Trophoblast cell (in vitro differentiated cells and primary cell): Measurements from ENCODE around the gene NME3.

Source experiments
- DNase-seq, 2 donors: peaks; one replicate each; pipeline ENCODE4 v3.0.0-alpha.2; 2016
- H2AFZ ChIP-seq: 2 replicates; pipeline ENCODE4 v1.6.1; 2013; ENCODE audit warnings: low read length, moderate library complexity, mild to moderate bottlenecking; ENCODE audit not compliant: insufficient read depth, poor library complexity
- H2AK5ac ChIP-seq: 2 replicates; pipeline ENCODE4 v1.6.1; 2013; ENCODE audit warnings: mild to moderate bottlenecking, low read length
- H2BK120ac ChIP-seq: 2 replicates; pipeline ENCODE4 v1.6.1; 2013; ENCODE audit warnings: low read length, mild to moderate bottlenecking, moderate library complexity; ENCODE audit not compliant: insufficient read depth, poor library complexity
- H2BK12ac ChIP-seq: 2 replicates; pipeline ENCODE4 v1.6.1; 2013; ENCODE audit warnings: mild to moderate bottlenecking, low read length, moderate library complexity
- H2BK5ac ChIP-seq: 2 replicates; pipeline ENCODE4 v1.6.1; 2013; ENCODE audit warnings: low read length, low read depth, moderate library complexity, mild to moderate bottlenecking; ENCODE audit not compliant: poor library complexity
- H3K14ac ChIP-seq: 2 replicates; pipeline ENCODE4 v1.6.1; 2013; ENCODE audit warnings: mild to moderate bottlenecking, low read length
- H3K18ac ChIP-seq: 2 replicates; pipeline ENCODE4 v1.6.1; 2013; ENCODE audit warnings: mild to moderate bottlenecking, low read length
- H3K23ac ChIP-seq: 2 replicates; pipeline ENCODE4 v1.6.1; 2013; ENCODE audit warnings: low read length
- H3K27ac ChIP-seq: 2 replicates; pipeline ENCODE4 v1.5.1; 2013; ENCODE audit warnings: low read depth, mild to moderate bottlenecking, inconsistent platforms, low read length, moderate library complexity
- H3K27me3 ChIP-seq: 2 replicates; pipeline ENCODE4 v1.6.1; 2013; ENCODE audit warnings: inconsistent platforms, mild to moderate bottlenecking, low read length, moderate library complexity; ENCODE audit not compliant: insufficient read depth
- H3K36me3 ChIP-seq, 2 experiments: 1 replicate in 1 of 2; 2 replicates in 1 of 2; pipeline ENCODE4 v1.6.1; 2013; ENCODE audit warnings: low read length in 2 of 2, mild to moderate bottlenecking in 2 of 2, moderate library complexity in 1 of 2; ENCODE audit not compliant: insufficient read depth in 2 of 2, control insufficient read depth in 1 of 2
- H3K4ac ChIP-seq: 2 replicates; pipeline ENCODE4 v1.6.1; 2013; ENCODE audit warnings: low read depth, mild to moderate bottlenecking, low read length, moderate library complexity
- H3K4me1 ChIP-seq, 2 experiments: 1 replicate in 1 of 2; 2 replicates in 1 of 2; pipeline ENCODE4 v1.6.1; 2013; ENCODE audit warnings: low read length in 2 of 2, mild to moderate bottlenecking in 2 of 2, moderate library complexity in 1 of 2; ENCODE audit not compliant: insufficient read depth in 2 of 2, control insufficient read depth in 1 of 2
- H3K4me2 ChIP-seq: 2 replicates; pipeline ENCODE4 v1.6.1; 2013; ENCODE audit warnings: inconsistent platforms, mild to moderate bottlenecking, low read length, moderate library complexity
- H3K4me3 ChIP-seq: 2 replicates; pipeline ENCODE4 v1.5.1; 2013; ENCODE audit warnings: mild to moderate bottlenecking, low read depth, low read length, inconsistent platforms
- H3K79me1 ChIP-seq: one replicate; pipeline ENCODE4 v1.6.1; 2013; ENCODE audit warnings: low read length
- H3K79me2 ChIP-seq: 2 replicates; pipeline ENCODE4 v1.6.1; 2013; ENCODE audit warnings: low read length, mild to moderate bottlenecking; ENCODE audit not compliant: control insufficient read depth, insufficient read depth, poor library complexity
- H3K9ac ChIP-seq: 2 replicates; pipeline ENCODE4 v1.6.1; 2013; ENCODE audit warnings: mild to moderate bottlenecking, low read length
- H3K9me3 ChIP-seq: 2 replicates; pipeline ENCODE4 v1.6.1; 2013; ENCODE audit warnings: low read depth, mild to moderate bottlenecking, control low read depth, inconsistent platforms, low read length; ENCODE audit not compliant: insufficient read depth
- H4K12ac ChIP-seq: 2 replicates; pipeline ENCODE4 v1.6.1; 2013; ENCODE audit warnings: low read depth, mild to moderate bottlenecking, low read length, moderate library complexity
- H4K8ac ChIP-seq: 2 replicates; pipeline ENCODE4 v1.6.1; 2013; ENCODE audit warnings: low read depth, mild to moderate bottlenecking, low read length, moderate library complexity
- H4K91ac ChIP-seq: one replicate; pipeline ENCODE4 v1.6.1; 2013; ENCODE audit warnings: low read depth, mild to moderate bottlenecking, low read length, moderate library complexity
- WGBS: extraction: QIAGEN DNeasy Blood & Tissue Kit; methylation state at CpG from one replicate; pipeline ENCODE4 v1.1.7; 2013; ENCODE audit warnings: missing lambda C conversion rate; ENCODE audit not compliant: insufficient read length, insufficient coverage; ENCODE audit errors: extremely low coverage; 5-methylcytosine and 5-hydroxymethylcytosine counted together

The NME3 gene

GRCh38 chr16:1788095-1788707, 16.9 kb upstream of the NME3 start:
- Histone ChIP-seq H3K4me1 (peaks cover 0 to 5% of the 10 kb centered on the region in 2 experiments), H3K4ac (no peak overlapping the region), H3K79me2 (peaks cover 2% of the 10 kb centered on the region), H4K12ac (no peak overlapping the region), H3K27me3 (no peaks in the 10 kb centered on the region), H3K27ac (no peak overlapping the region), H4K91ac (no peak overlapping the region), H2BK5ac (no peak overlapping the region), H3K18ac (no peak overlapping the region), H3K9me3 (no peaks in the 10 kb centered on the region), H3K4me3 (no peak overlapping the region), H2BK12ac (no peak overlapping the region), H4K8ac (no peak overlapping the region), H3K4me2 (no peak overlapping the region), H3K14ac (no peak overlapping the region), H2AK5ac (no peak overlapping the region), H2BK120ac (no peak overlapping the region), H2AFZ (no peak overlapping the region), H3K36me3 (peaks cover 63 to 67% of the 10 kb centered on the region in 2 experiments), H3K79me1 (no peaks in the 10 kb centered on the region), H3K23ac (no peak overlapping the region), H3K9ac (no peak overlapping the region)
- WGBS = no CpG with 5 or more reads among the region's 38 CpGs
- no peak for DNase-seq

- H4K12ac ChIP-seq = no peak overlapping the region
- no CpG with 5 or more reads among the region's 44 CpGs for WGBS
- no peak overlapping the region for H3K9ac ChIP-seq
- H3K4me3 ChIP-seq = no peak overlapping the region
- H3K79me1 ChIP-seq = no peaks in the 10 kb centered on the region
- H4K91ac ChIP-seq = no peak overlapping the region
- no peak overlapping the region for H3K4ac ChIP-seq
- no peak overlapping the region for H3K27ac ChIP-seq
- H3K36me3 ChIP-seq = peaks cover 63 to 65% of the 10 kb centered on the region in 2 experiments
- no peak overlapping the region for H3K4me2 ChIP-seq
- H2BK120ac ChIP-seq = no peak overlapping the region
- H3K79me2 ChIP-seq = peaks cover 2% of the 10 kb centered on the region
- DNase-seq = no peak
- H2AK5ac ChIP-seq = no peak overlapping the region
- H2BK12ac ChIP-seq = no peak overlapping the region
- no peak overlapping the region for H3K18ac ChIP-seq
- H3K23ac ChIP-seq = no peak overlapping the region
- H3K4me1 ChIP-seq = peaks cover 0 to 5% of the 10 kb centered on the region in 2 experiments
- H3K9me3 ChIP-seq = no peaks in the 10 kb centered on the region
- no peak overlapping the region for H3K14ac ChIP-seq
- H3K27me3 ChIP-seq = no peaks in the 10 kb centered on the region
- H2AFZ ChIP-seq = no peak overlapping the region
- no peak overlapping the region for H2BK5ac ChIP-seq
- no peak overlapping the region for H4K8ac ChIP-seq
Measured at GRCh38 chr16:1787322-1788094, 16.2 kb upstream of the NME3 start.

- no peak overlapping the region for H3K4ac ChIP-seq
- H2AK5ac ChIP-seq = no peak overlapping the region
- H3K79me1 ChIP-seq = no peaks in the 10 kb centered on the region
- no peak overlapping the region for H2BK5ac ChIP-seq
- WGBS = no CpG with 5 or more reads among the region's 6 CpGs
- H3K9me3 ChIP-seq = no peaks in the 10 kb centered on the region
- H3K18ac ChIP-seq = no peak overlapping the region
- no peak overlapping the region for H4K91ac ChIP-seq
- H3K36me3 ChIP-seq = peaks cover 60 to 62% of the 10 kb centered on the region in 2 experiments
- no peak overlapping the region for H3K14ac ChIP-seq
- no peak overlapping the region for H2BK12ac ChIP-seq
- H4K12ac ChIP-seq = no peak overlapping the region
- H3K23ac ChIP-seq = no peak overlapping the region
- no peak overlapping the region for H3K4me3 ChIP-seq
- no peaks in the 10 kb centered on the region for H3K27me3 ChIP-seq
- peaks cover 0 to 5% of the 10 kb centered on the region in 2 experiments for H3K4me1 ChIP-seq
- H3K9ac ChIP-seq = no peak overlapping the region
- DNase-seq = no peak
- no peak overlapping the region for H3K27ac ChIP-seq
- no peak overlapping the region for H4K8ac ChIP-seq
- H2AFZ ChIP-seq = no peak overlapping the region
- no peak overlapping the region for H3K4me2 ChIP-seq
- peaks cover 2% of the 10 kb centered on the region for H3K79me2 ChIP-seq
- H2BK120ac ChIP-seq = no peak overlapping the region
Measured at GRCh38 chr16:1787056-1787321, 15.6 kb upstream of the NME3 start.

GRCh38 chr16:1786242-1787055, 15.1 kb upstream of the NME3 start:
- H3K4me1 ChIP-seq = peaks cover 0 to 9% of the 10 kb centered on the region in 2 experiments
- H3K36me3 ChIP-seq = peaks cover 54 to 57% of the 10 kb centered on the region in 2 experiments
- H4K91ac ChIP-seq = no peak overlapping the region
- no peaks in the 10 kb centered on the region for H3K27me3 ChIP-seq
- H3K4me2 ChIP-seq = no peak overlapping the region
- H4K8ac ChIP-seq = no peak overlapping the region
- DNase-seq = no peak
- no peak overlapping the region for H3K14ac ChIP-seq
- no peak overlapping the region for H3K4me3 ChIP-seq
- H2BK12ac ChIP-seq = no peak overlapping the region
- H2BK5ac ChIP-seq = no peak overlapping the region
- no peak overlapping the region for H3K18ac ChIP-seq
- no peak overlapping the region for H4K12ac ChIP-seq
- H3K79me1 ChIP-seq = no peaks in the 10 kb centered on the region
- no peak overlapping the region for H2AK5ac ChIP-seq
- peaks cover 4% of the 10 kb centered on the region for H3K79me2 ChIP-seq
- H2AFZ ChIP-seq = no peak overlapping the region
- no peak overlapping the region for H2BK120ac ChIP-seq
- no peak overlapping the region for H3K9ac ChIP-seq
- H3K9me3 ChIP-seq = no peaks in the 10 kb centered on the region
- WGBS = no CpG with 5 or more reads among the region's 51 CpGs
- H3K23ac ChIP-seq = no peak overlapping the region
- no peak overlapping the region for H3K4ac ChIP-seq
- no peak overlapping the region for H3K27ac ChIP-seq
